ENCODE data around the gene ADCY2.

ADCY2 gene

GRCh38 chr5:7445831-7446230, 49.9 kb downstream of the ADCY2 start:
- no peak for DNase-seq (ENCODE audit: low spot score)

GRCh38 chr5:7446913-7447312, 51.0 kb downstream of the ADCY2 start:
- no peak for DNase-seq (ENCODE audit: low spot score)

- no peak for DNase-seq (ENCODE audit: low spot score)
Observed at GRCh38 chr5:7453947-7454346, 58.0 kb downstream of the ADCY2 start.

- no peak for DNase-seq (ENCODE audit: low spot score)
Observed at GRCh38 chr5:7456206-7456605, 60.3 kb downstream of the ADCY2 start.

- DNase-seq (ENCODE audit: low spot score) = no peak
Observed at GRCh38 chr5:7461371-7461770, 65.4 kb downstream of the ADCY2 start.

- DNase-seq (ENCODE audit: low spot score) = no peak
Observed at GRCh38 chr5:7462758-7463157, 66.8 kb downstream of the ADCY2 start.

- DNase-seq (ENCODE audit: low spot score) = no peak
Observed at GRCh38 chr5:7464182-7464581, 68.2 kb downstream of the ADCY2 start.

GRCh38 chr5:7467179-7467578, 71.2 kb downstream of the ADCY2 start:
- DNase-seq (ENCODE audit: low spot score) = no peak

- no peak for DNase-seq (ENCODE audit: low spot score)
Observed at GRCh38 chr5:7468742-7469141, 72.8 kb downstream of the ADCY2 start.

GRCh38 chr5:7471710-7472109, 75.8 kb downstream of the ADCY2 start:
- DNase-seq (ENCODE audit: low spot score) = no peak

GRCh38 chr5:7473115-7473514, 77.2 kb downstream of the ADCY2 start:
- DNase-seq (ENCODE audit: low spot score) = no peak

- no peak for DNase-seq (ENCODE audit: low spot score)
Observed at GRCh38 chr5:7473668-7474215, 77.8 kb downstream of the ADCY2 start.

GRCh38 chr5:7474821-7475403, 79.0 kb downstream of the ADCY2 start:
- DNase-seq (ENCODE audit: low spot score) = no peak

GRCh38 chr5:7478459-7478858, 82.5 kb downstream of the ADCY2 start:
- no peak for DNase-seq (ENCODE audit: low spot score)

GRCh38 chr5:7488734-7489133, 92.8 kb downstream of the ADCY2 start:
- DNase-seq (ENCODE audit: low spot score) = no peak

GRCh38 chr5:7492371-7492770, 96.4 kb downstream of the ADCY2 start:
- DNase-seq (ENCODE audit: low spot score) = no peak

GRCh38 chr5:7493081-7493480, 97.1 kb downstream of the ADCY2 start:
- no peak for DNase-seq (ENCODE audit: low spot score)

- no peak for DNase-seq (ENCODE audit: low spot score)
Observed at GRCh38 chr5:7493622-7494021, 97.7 kb downstream of the ADCY2 start.

GRCh38 chr5:7494481-7495130, 98.7 kb downstream of the ADCY2 start:
- no peak for DNase-seq (ENCODE audit: low spot score)

GRCh38 chr5:7495131-7495517, 99.2 kb downstream of the ADCY2 start:
- DNase-seq (ENCODE audit: low spot score) = no peak

GRCh38 chr5:7500256-7500655, 104.3 kb downstream of the ADCY2 start:
- DNase-seq (ENCODE audit: low spot score) = no peak

GRCh38 chr5:7501061-7501460, 105.1 kb downstream of the ADCY2 start:
- no peak for DNase-seq (ENCODE audit: low spot score)

- DNase-seq (ENCODE audit: low spot score) = no peak
Observed at GRCh38 chr5:7503564-7503963, 107.6 kb downstream of the ADCY2 start.
